ENCODE results near the gene PLCB1. TPM values are rescaled to one million over a fixed set of nuclear protein-coding genes. Genes with fewer than 3 reads are reported as not detected.
A peak's percentile ranks its signal among the peaks of the same experiment; 100 is the strongest.

PLCB1 gene
- total and polyA plus RNA-seq, 4 donors, result 1.6 to 43.8 (median 6.1) TPM

- no peak for ATAC-seq (ENCODE audit: insufficient read depth, low FRiP score)
- no peak overlapping the region for H3K4me3 ChIP-seq
Observed at GRCh38 chr20:8190043-8190880, 58.2 kb downstream of the PLCB1 start.

GRCh38 chr20:8194721-8195120, 62.7 kb downstream of the PLCB1 start:
- no peak for TF ChIP-seq CTCF (IDR thresholded peaks at IDR 0.05; ENCODE audit: control extremely low read depth, extremely low read depth)
- Histone ChIP-seq H3K27ac (ENCODE audit: low read depth in 1 of 2, low read length in 1 of 2) (no peak overlapping the region), H3K4me1 (ENCODE audit: control insufficient read depth in 5 of 5, insufficient read depth in 5 of 5, low read length in 5 of 5) (peaks cover 0 to 3% (median 0%) of the 10 kb centered on the region in 5 donors), H3K36me3 (ENCODE audit: control insufficient read depth in 4 of 4, insufficient read depth in 4 of 4, low read length in 4 of 4) (peaks cover 0 to 3% (median 0%) of the 10 kb centered on the region in 4 donors), H3K27me3 (ENCODE audit: control insufficient read depth in 3 of 3, insufficient read depth in 3 of 3, low read length in 2 of 3) (no peaks in the 10 kb centered on the region), H3K9ac (ENCODE audit: insufficient read depth in 1 of 2, low read length in 2 of 2) (no peak overlapping the region), H3K4me3 (no peak overlapping the region), H3K9me3 (ENCODE audit: control insufficient read depth in 4 of 4, insufficient read depth in 3 of 4, low read length in 3 of 4) (peaks cover 0 to 2% (median 0%) of the 10 kb centered on the region in 4 donors)
- DNase-seq (no peak), ATAC-seq (ENCODE audit: insufficient read depth, low FRiP score) (no peak)

More at GRCh38 chr20:8190043-8190880, 58.2 kb downstream of the PLCB1 start:
- Histone ChIP-seq H3K27ac (ENCODE audit: low read depth in 1 of 2, low read length in 1 of 2) (no peak overlapping the region), H3K27me3 (ENCODE audit: control insufficient read depth in 3 of 3, insufficient read depth in 3 of 3, low read length in 2 of 3) (no peaks in the 10 kb centered on the region), H3K9ac (ENCODE audit: insufficient read depth in 1 of 2, low read length in 2 of 2) (no peak overlapping the region), H3K36me3 (ENCODE audit: control insufficient read depth in 4 of 4, insufficient read depth in 4 of 4, low read length in 4 of 4) (peaks cover 0 to 3% (median 0%) of the 10 kb centered on the region in 4 donors), H3K9me3 (ENCODE audit: control insufficient read depth in 4 of 4, insufficient read depth in 3 of 4, low read length in 3 of 4) (peaks cover 0 to 2% (median 0%) of the 10 kb centered on the region in 4 donors), H3K4me1 (ENCODE audit: control insufficient read depth in 5 of 5, insufficient read depth in 5 of 5, low read length in 5 of 5) (peaks cover 0 to 3% (median 0%) of the 10 kb centered on the region in 5 donors)
- WGBS, 2 donors, result 76 to 84% methylated on average over 7 of the region's 7 CpGs
- TF ChIP-seq CTCF (IDR thresholded peaks at IDR 0.05; ENCODE audit: control extremely low read depth, extremely low read depth), result no peak
- peak in 2 of 3 donors; percentile 24 to 42 for DNase-seq

- TF ChIP-seq CTCF (IDR thresholded peaks at IDR 0.05; ENCODE audit: control extremely low read depth, extremely low read depth), result no peak
- Histone ChIP-seq H3K27ac (ENCODE audit: low read depth in 1 of 2, low read length in 1 of 2) (no peak overlapping the region), H3K9ac (ENCODE audit: insufficient read depth in 1 of 2, low read length in 2 of 2) (no peak overlapping the region), H3K27me3 (ENCODE audit: control insufficient read depth in 3 of 3, insufficient read depth in 3 of 3, low read length in 2 of 3) (no peaks in the 10 kb centered on the region), H3K36me3 (ENCODE audit: control insufficient read depth in 4 of 4, insufficient read depth in 4 of 4, low read length in 4 of 4) (peaks cover 0 to 3% (median 0%) of the 10 kb centered on the region in 4 donors), H3K9me3 (ENCODE audit: control insufficient read depth in 4 of 4, insufficient read depth in 3 of 4, low read length in 3 of 4) (peaks cover 0 to 2% (median 0%) of the 10 kb centered on the region in 4 donors), H3K4me3 (no peak overlapping the region), H3K4me1 (ENCODE audit: control insufficient read depth in 5 of 5, insufficient read depth in 5 of 5, low read length in 5 of 5) (no peaks in the 10 kb centered on the region)
- WGBS, 2 donors, result 86 to 91% methylated on average over 1 of the region's 1 CpG
- no peak for ATAC-seq (ENCODE audit: insufficient read depth, low FRiP score)
- no peak for DNase-seq
Observed at GRCh38 chr20:8196096-8196495, 64.0 kb downstream of the PLCB1 start.
